AG08395 (cell line): ENCODE measurements around the gene COL5A1.
A peak's percentile ranks its signal among the peaks of the same experiment; 100 is the strongest.
"Not testable (repeated sequence)": the region's sequence is repeated elsewhere in the genome, so short reads cannot be mapped to it uniquely, and the experiment has no call there.

Experiments used
- DNase-seq: peaks from one replicate; pipeline ENCODE4 v3.0.0; 2012; ENCODE audit warnings: mixed read lengths, low spot score

Gene COL5A1

DNA sequence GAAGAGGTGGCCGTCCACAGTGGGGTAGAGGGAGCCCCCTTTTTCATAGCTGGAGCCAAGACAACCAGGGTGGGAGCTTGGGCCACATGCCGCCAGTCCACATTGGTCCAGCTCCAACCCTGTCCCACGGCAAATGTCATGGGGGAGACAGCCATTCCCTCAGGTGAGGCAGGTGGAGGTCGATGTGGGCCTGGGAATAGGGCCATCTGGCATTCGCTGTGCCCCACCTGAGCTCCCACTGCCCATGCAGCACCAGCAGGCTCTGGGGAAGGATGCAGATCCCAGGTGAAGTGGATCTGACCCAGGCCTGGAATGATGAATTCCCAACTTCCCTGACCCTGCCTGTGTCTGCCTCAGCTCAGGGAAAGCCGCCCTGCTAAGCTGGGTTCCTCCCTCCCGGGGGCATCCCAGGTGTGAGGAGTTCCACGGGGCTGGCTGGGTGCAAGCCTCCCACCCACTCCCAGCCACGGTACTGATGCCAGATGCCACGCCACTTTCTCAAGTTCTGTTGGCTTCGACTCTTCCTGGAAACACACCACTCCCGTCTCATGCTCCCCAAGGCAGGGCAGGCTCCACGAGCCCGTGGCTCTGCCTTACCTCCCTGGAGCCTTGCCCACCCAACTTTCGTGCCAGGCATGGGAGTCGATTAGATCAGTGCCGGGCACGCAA, 213.8 kb downstream of the COL5A1 start:
- DNase-seq = no peak

GRCh38 chr9:134855900-134856377, 214.3 kb downstream of the COL5A1 start:
- no peak for DNase-seq

DNA sequence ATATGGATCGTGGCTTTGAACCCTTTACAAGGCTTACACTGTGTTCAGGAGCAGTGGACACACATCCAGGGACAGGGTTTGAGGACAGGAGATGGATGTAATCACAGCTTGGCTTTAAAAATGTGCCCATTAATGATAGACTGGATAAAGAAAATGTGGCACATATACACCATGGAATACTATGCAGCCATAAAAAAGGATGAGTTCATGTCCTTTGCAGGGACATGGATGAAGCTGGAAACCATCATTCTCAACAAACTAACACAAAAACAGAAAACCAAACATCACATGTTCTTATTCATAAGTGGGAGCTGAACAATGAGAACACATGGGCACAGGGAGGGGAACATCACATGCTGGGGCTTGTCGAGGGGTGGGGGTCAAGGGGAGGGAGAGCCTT, 215.8 kb downstream of the COL5A1 start:
- not testable (repeated sequence) for DNase-seq

DNA sequence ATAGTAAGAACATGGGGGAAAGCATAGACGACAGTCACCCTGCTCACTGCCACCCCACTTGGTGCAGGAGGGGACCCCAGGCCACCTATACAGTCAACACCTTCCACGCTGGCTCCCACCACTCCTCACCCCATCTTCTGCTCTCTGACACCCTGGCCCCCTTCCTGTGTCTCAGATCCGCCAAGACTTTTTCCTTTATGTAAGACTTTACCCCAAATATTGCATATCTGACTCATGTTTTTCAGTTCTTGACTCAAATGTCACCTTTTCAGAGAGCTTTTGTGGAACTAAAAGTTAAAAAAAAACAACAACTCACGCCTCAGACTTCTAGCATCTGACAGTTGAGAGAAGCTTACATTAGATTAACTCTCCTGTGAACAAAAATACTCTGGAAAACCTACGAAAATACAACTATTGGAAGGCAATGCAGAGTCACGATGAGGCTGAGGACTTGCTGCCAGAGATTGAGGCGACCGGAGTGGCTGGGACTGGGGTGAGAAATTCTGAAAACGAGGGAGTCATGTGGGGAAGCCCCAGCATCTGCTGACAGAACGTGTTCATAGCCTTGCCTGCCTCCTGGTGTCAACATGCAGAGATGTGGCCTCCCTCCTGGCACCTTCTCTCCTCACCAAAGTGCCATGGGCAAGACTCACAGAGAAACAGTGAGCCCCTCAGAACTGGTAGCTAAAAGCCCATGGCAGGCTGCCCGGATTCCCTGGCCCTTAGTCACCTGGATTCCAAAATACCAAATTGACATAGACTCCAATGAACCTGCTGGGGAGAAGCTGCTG, 216.6 kb downstream of the COL5A1 start:
- DNase-seq = peak; percentile 44

DNA sequence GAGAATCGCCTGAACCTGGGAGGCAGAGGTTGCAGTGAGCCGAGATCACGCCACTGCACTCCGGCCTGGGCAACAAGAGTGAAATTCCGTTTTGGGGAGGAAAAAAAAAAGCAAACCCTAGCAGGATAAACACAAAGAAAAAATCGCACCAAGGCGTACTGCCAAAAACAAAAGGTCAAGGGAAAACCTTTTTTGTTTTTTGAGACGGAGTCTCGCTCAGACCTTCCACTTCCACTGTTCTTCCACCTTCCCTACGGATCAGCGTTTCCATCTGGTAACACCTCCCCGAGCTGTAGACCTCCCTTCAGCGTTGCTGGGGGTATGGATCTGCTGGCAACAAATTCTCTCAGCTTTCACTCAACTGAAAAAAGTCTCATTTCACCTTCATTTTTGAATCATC, 218.9 kb downstream of the COL5A1 start:
- DNase-seq = no peak

DNA sequence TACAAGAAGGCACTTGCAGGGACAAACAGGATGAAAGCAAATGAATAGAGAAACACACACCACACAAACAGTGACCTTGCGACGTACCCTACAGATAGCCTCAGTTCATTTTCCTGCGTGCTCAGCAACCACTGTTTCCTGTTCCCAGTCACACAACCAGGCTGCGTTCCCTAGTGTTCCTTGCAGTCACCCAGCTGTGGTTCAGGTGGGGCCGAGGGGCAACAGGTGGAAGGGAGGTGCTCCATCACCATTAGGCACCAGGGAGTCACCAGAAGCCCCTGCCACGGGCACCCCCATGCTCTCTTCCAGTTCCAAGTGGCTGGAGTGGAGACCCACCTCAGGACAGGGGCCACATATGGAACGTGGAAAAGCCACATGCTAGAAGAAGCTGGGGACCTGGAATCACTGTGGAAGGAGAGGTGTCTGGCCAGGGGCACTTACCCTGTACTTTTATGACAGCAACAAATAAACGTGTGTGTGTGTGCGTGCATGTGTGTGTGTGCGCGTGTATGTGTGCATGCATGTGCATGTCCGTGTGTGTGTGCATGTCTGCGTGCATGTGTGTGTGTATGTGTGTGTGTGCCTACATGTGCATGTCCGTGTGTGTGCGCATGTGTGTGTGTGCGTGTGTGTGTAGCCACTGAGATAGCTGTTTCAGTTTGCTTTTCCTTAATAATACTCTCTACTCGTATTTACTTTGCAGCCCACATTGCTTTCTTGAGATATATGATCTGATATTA, 220.2 kb downstream of the COL5A1 start:
- no peak for DNase-seq

- DNase-seq = no peak
Observed at GRCh38 chr9:134863306-134863902, 221.8 kb downstream of the COL5A1 start.

DNA sequence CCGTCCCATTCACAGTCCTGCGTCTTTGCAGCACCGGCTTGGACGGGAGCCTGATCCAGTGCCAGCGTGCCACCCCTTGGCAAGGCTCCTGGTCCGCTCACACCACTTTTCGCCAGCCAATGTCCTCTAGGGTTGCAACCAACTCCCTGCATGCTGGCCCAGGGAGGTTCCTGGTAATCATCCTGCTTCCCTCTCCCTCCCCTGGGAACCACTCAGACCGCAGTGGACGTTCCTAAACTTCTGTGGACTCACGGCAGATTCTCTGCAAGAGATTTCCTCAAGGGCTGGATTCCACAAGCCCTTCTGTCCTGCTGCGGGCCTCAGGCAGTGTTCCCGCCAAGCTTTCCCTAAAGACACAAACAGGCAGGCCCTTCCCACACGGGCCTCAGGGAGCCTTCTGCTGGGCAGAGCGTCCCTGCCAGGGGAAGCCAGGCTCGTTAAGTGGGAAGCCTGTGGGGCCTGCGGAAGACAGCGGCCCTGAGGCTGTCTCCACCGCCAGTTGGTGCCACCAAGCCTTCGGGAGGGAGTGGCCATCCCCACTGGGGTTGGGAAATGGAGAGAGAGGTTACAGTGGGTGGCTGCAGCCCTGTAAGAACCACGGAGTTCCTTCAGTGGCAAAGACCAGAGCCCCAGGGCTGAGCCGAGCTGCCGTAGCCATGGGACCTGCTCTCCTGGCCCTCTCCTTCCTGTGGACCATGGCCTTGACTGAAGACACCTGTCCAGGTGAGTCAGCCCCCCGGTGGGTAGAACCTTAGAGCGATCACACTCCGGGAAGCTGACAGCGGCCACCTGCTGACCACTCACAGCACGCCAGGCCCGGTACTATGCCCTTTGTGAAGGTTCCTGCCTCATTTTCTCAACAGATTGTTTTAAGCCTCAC, 222.6 kb downstream of the COL5A1 start:
- no peak for DNase-seq

DNA sequence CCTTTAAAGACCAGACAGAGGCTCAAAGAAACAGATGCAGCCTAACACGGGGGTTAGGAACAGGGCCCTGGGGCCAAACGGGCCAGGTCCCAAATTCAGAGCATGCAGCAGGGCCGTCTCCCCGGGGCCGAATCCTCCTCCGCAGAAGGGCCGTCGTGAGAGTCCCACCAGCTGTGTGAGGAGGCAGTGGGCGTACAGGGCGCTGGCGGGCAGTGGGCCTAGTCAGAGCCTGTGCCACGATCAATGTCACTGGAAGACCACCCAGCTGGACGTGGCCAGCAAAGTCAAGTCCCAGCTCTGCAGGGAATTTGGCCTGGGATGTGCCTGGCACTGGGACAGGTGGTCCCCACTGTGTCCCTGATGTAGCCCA, 223.2 kb downstream of the COL5A1 start:
- DNase-seq = no peak

DNA sequence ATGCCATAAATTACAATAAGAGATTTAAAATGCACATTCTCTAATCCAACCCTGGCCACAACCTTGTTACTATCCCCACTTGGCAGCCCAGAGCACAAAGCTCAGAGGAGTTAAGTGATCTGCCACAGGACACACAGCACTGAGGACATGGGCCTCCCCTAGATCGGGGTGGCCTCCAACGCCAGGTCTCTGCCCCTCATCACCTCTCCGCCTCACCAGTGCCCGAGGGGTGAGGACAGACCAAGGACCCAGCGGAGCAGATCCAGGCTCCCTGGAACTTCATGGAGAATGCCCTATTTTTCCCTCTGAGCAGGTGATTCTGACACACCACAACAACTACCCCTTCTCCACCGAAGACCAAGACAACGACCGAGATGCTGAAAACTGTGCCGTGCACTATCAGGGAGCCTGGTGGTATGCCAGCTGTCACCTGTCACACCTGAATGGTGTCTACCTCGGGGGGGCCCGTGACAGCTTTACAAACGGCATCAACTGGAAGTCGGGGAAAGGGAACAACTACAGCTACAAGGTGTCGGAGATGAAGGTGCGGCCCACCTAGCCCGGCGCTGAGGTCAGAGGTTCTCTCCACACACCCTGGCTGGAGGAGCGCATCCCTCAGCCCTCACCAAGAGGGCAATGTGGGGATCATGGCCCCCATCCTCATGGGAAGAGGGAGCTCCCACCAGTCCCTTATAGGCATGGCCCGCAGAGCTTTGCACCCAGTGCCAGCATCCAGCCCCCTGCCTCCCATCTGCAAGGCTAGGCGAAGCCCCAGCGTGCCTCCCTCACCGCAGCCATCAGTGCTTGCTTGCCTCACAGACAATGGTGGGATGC, 226.5 kb downstream of the COL5A1 start:
- no peak for DNase-seq

GRCh38 chr9:134868751-134869553, 227.3 kb downstream of the COL5A1 start:
- no peak for DNase-seq

DNA sequence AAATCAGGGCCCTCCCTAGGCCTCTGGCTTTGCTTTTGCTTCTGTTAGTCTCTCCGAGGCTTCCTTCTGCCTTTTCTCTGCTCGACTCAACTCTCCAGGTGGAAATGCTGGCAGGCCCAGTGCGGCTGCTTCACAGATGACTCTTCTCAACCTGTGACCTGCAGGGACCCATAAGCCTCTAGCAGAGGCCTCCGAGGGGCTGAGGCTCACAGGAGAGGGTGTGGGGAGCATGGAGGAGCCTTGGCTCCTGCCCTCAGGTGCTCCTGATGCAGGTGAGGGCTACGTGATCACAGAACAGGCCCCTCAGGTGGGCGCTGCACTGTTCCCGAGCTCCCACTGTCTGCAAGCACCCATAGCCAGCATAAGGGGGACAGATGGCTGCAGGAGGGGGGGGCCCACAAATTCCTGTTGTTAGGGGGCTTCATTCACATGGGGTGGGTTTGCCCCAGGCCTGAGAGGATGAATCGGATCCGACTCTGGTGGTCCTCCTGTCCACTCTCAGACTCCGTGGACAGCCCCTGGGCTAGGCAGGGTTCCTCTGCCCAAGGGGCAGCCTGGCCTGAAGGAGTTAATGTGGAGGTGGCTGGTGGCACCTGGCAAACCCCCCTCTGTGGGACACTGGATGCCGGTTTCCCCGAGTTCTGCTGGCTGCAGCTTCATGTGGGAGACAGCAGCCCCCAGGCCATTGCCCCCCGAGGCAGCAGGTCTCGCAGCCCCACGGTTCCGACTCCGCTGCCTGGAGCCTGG, 228.1 kb downstream of the COL5A1 start:
- DNase-seq = no peak

- DNase-seq = no peak
Observed at GRCh38 chr9:134870301-134870694, 228.7 kb downstream of the COL5A1 start.

DNA sequence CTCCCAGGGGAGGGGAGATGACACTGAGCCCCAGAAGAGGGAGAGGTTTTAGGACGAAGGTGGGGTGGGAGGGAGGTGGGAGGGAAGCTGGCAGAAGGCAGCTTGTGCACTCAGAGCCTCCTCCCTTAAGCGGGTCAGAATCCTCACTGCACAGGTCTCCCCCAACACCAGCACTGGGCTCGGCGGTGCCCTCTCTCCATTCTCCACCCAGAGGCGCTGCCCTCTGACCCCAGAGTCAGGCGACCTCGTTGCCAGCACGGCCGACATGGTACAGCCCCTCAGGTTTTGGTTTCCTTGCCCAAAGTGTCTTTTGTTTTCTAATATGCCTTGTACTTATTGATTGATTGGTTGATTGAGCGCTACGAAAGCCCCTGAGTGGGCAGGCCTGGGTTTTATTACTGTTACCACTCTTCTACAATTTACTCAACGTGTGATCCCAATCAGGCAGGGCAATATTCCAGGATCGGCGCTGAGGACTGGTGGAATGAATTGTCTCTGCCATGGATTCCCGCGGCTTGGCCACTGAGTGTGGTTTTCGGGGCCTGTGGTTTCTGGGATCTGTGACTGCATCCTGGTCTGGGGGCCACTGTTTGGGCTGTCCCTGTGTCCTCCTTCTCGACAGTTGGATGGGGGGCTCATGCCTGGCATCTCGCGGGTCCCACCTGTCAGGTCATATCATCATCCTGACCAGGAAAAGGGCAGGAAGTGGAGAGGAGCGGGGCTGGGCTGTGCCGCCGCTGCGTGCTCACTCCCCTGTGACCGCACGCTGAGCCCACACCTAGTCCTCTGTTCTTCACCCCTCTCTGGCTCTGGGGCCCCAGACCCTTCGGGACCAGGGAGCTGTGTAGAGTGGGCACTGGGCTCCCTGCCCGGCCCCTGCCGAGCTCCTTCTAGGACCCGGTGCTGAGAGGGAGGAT, 229.4 kb downstream of the COL5A1 start:
- no peak for DNase-seq

GRCh38 chr9:134871697-134872340, 230.2 kb downstream of the COL5A1 start:
- no peak for DNase-seq

- no peak for DNase-seq
Observed at GRCh38 chr9:134872482-134873231, 231.1 kb downstream of the COL5A1 start.

DNA sequence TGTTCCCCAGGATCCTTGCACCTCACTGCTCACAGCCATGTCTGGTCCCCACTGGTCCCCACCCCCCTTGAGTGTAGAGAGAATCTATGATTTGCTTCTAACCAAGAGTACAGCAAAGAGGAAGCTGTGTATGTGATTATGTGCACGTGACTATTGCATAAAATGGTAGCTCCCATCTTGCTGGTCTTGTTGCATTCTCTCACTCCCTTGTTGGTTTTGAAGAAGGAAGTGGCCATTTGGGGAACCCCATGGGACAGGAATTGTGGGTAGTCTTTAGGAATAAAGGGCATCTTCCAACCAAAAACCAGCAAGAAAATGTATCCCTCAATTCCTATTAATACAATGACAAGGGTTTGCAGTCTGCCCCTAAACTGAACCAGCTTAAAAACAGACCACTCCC, 233.8 kb downstream of the COL5A1 start:
- no peak for DNase-seq
